Naive thymus-derived CD4-positive, alpha-beta T cell (primary cell): ENCODE measurements around the gene INMT. TPM values are rescaled to one million over a fixed set of nuclear protein-coding genes. Genes with fewer than 3 reads are reported as not detected.
A peak's percentile ranks its signal among the peaks of the same experiment; 100 is the strongest.

Source experiments
- ATAC-seq: fragments of 150-1000 bp; cut with Tn5 transposase; 2 replicates; pipeline ENCODE4 v1.10.0; 2021; ENCODE audit warnings: mild to moderate bottlenecking, moderate library complexity
- CTCF ChIA-PET: fragments of 350-600 bp; sonication (Branson Sonifier 250); formaldehyde crosslinking; loops from one replicate; lab custom pipeline; 2021; ENCODE audit warnings: antibody characterized with exemption; lab: Charles Lee
- POLR2A ChIA-PET: fragments of 350-600 bp; sonication (Branson Sonifier 250); formaldehyde crosslinking; loops from one replicate; lab custom pipeline; 2021; ENCODE audit warnings: antibody characterized with exemption, inconsistent platforms; lab: Charles Lee
- DNase-seq, 9 donors: peaks; one replicate each; pipeline versions ENCODE4 v3.0.0 to v3.0.0-alpha.2; 2020 to 2022; ENCODE audit warnings: mixed read lengths in 1 of 9
- H3K27ac ChIP-seq: one replicate; pipeline ENCODE4 v1.7.0; 2013; ENCODE audit warnings: mild to moderate bottlenecking, low read depth, low read length, moderate library complexity
- H3K27me3 ChIP-seq, 2 donors: one replicate each; pipeline ENCODE4 v1.7.0; 2013; ENCODE audit warnings: low read length in 2 of 2, mild to moderate bottlenecking in 2 of 2, moderate library complexity in 2 of 2; ENCODE audit not compliant: control insufficient read depth in 2 of 2, insufficient read depth in 2 of 2
- H3K36me3 ChIP-seq, 3 experiments: 1 replicate in 2 of 3; 2 replicates in 1 of 3; pipeline ENCODE4 v1.7.0; 2013; ENCODE audit warnings: low read length in 3 of 3, mild to moderate bottlenecking in 3 of 3, moderate library complexity in 1 of 3; ENCODE audit not compliant: insufficient read depth in 3 of 3, control insufficient read depth in 2 of 3
- H3K4me1 ChIP-seq, 2 donors: one replicate each; pipeline ENCODE4 v1.7.0; 2013; ENCODE audit warnings: low read length in 2 of 2, mild to moderate bottlenecking in 2 of 2, moderate library complexity in 1 of 2; ENCODE audit not compliant: control insufficient read depth in 2 of 2, insufficient read depth in 2 of 2
- H3K4me3 ChIP-seq: 2 replicates; pipeline ENCODE4 v1.7.0; 2013; ENCODE audit warnings: mild to moderate bottlenecking, low read length
- H3K9me3 ChIP-seq, 3 experiments: 1 replicate in 2 of 3; 2 replicates in 1 of 3; pipeline ENCODE4 v1.7.0; 2013; ENCODE audit warnings: low read length in 3 of 3; ENCODE audit not compliant: control insufficient read depth in 2 of 3
- H3K27ac Mint-ChIP-seq, 9 donors: one replicate each; pipeline ENCODE4 v1.8.0; 2020 to 2022; ENCODE audit warnings: mixed read lengths in 9 of 9, mild to moderate bottlenecking in 8 of 9, moderate library complexity in 5 of 9, inconsistent platforms in 2 of 9
- H3K27me3 Mint-ChIP-seq, 5 donors: one replicate each; pipeline ENCODE4 v1.8.0; 2021 to 2022; ENCODE audit warnings: mixed read lengths in 5 of 5, mild to moderate bottlenecking in 1 of 5
- H3K36me3 Mint-ChIP-seq, 5 donors: one replicate each; pipeline ENCODE4 v1.8.0; 2020 to 2022; ENCODE audit warnings: mixed read lengths in 5 of 5, mild to moderate bottlenecking in 3 of 5, inconsistent platforms in 1 of 5
- H3K4me1 Mint-ChIP-seq, 7 donors: one replicate each; pipeline ENCODE4 v1.8.0; 2020 to 2022; ENCODE audit warnings: mixed read lengths in 7 of 7, mild to moderate bottlenecking in 3 of 7, inconsistent platforms in 1 of 7
- H3K4me3 Mint-ChIP-seq, 10 donors: one replicate each; pipeline ENCODE4 v1.8.0; 2020 to 2022; ENCODE audit warnings: mild to moderate bottlenecking in 10 of 10, mixed read lengths in 10 of 10, moderate library complexity in 6 of 10, inconsistent platforms in 2 of 10
- H3K9me3 Mint-ChIP-seq, 11 donors: one replicate each; pipeline ENCODE4 v1.8.0; 2020 to 2022; ENCODE audit warnings: mixed read lengths in 11 of 11, mild to moderate bottlenecking in 4 of 11, inconsistent platforms in 1 of 11, moderate library complexity in 1 of 11
- intact Hi-C, 2 donors: fragments of 100-400 bp; cut with micrococcal nuclease; formaldehyde crosslinking; loops; one replicate each; pipeline ENCODE4 v1.15.1; 2023
- polyA plus RNA-seq, 2 donors: library from polyadenylated mRNA; unstranded; fragments of 300-500 nt; fragmentation: Illumina TruSeq; gene quantifications; one replicate each; pipeline ENCODE4 v1.2.3, GENCODE V29; 2021
- total RNA-seq, 6 experiments: library from RNA in 5 of 6; stranded (reverse) in 5 of 6; gene quantifications; 1 replicate in 5 of 6; 2 replicates in 1 of 6; pipeline ENCODE4 v1.2.3 and lab custom pipeline; 2021 to 2026

Gene INMT
- total and polyA plus RNA-seq, 7 experiments from 2014 or later, result 0.24 to 4.8 (median 0.55) TPM; not detected in 1

DNA sequence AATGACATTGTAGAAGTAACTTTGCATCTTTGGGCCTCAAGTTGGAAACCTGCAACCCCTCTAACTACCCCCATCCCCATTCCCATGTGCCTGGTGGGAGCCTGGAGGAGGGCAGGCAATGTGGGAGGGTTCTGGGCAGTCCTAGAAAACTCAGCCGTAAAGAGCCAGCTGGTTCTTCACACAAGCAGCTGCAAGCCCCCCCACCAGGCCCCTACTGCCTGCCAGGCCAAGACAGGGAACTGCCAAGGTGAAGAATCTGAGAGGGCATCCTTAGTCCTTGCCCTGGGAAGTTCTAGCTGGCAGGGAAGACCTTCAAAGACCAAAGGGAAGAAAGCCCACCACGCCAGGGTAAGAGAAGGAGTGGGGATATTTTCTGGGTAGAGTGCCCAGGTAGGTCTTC, 12.2 kb upstream of the INMT start:
- H3K27ac Mint-ChIP-seq, result peak overlapping the region in 6 of 9 donors; percentile 85 to 97 (median 94)
- no peaks in the 10 kb centered on the region for H3K27me3 ChIP-seq
- no peak overlapping the region for H3K4me3 ChIP-seq
- peaks cover 0 to 6% (median 0%) of the 10 kb centered on the region in 5 donors for H3K36me3 Mint-ChIP-seq
- H3K27ac ChIP-seq, result no peak overlapping the region
- CTCF ChIA-PET, result interaction anchor here (0.6 to 8.6 kb wide), 24 partner anchors 10 to 232 kb away, joined by 3 to 158 read pairs (median 4); partner anchors contain the start of gene CRHR2
- peaks cover 26 to 49% (median 44%) of the 10 kb centered on the region in 7 donors for H3K4me1 Mint-ChIP-seq
- peaks cover 27 to 41% of the 10 kb centered on the region in 2 donors for H3K4me1 ChIP-seq
- peaks cover 0 to 5% (median 0%) of the 10 kb centered on the region in 5 donors for H3K27me3 Mint-ChIP-seq
- H3K4me3 Mint-ChIP-seq, result no peak overlapping the region
- intact Hi-C loops, result loop anchor here (1.0 to 5.0 kb wide), 9 partner anchors 37 to 582 kb away; partner anchors contain the start of genes CRHR2 (in 1 of the 2) and GARS1 (in 1 of the 2)
- POLR2A ChIA-PET, result interaction anchor here (0.7 to 4.7 kb wide), 8 partner anchors 12 to 146 kb away, joined by 3 to 126 read pairs (median 6); partner anchors contain the start of gene GARS1
- no peak for ATAC-seq
- H3K36me3 ChIP-seq, result no peaks in the 10 kb centered on the region
- DNase-seq, result no peak
- H3K9me3 Mint-ChIP-seq, result peaks cover 0 to 3% (median 0%) of the 10 kb centered on the region in 11 donors
- no peaks in the 10 kb centered on the region for H3K9me3 ChIP-seq

DNA sequence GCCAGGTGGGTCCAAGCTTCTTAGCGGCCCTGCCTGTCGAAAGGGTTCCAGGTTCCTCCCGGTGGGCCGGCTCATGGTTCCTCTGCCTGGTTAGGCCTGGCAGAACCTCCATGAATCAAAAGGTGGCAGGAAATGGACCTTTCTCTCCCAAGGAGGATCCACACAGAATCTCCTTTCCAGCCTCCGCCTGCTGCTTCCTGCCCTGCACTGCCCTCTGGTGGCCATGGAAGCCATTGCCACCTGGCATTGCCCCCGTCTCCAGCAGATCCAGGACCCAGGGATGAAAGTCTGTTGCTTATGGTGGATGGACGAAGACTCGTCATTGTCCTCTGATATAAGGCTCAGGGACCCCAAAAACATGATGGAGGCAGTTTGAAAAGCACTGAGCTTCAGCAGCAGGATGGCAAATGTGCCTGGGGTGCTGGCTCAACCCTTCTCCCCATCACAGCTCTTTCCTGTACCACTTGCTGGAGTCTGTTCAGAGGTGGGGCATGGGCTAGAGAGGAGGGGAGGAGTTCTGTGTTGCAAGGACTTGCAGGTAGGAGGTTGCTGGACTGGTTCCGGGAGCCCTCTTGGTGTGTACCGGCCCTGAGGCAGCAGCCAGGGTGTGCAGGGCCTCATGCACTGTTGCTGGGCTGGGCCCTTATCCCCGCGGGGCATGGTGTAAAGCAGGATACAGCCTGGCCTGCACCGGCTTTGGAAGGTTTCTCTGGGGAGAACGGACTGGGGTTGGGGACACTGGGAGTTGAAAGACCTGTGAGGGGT, 11.3 kb upstream of the INMT start:
- Histone ChIP-seq H3K9me3 (no peaks in the 10 kb centered on the region), H3K4me1 (peaks cover 27 to 41% of the 10 kb centered on the region in 2 donors), H3K4me3 (no peak overlapping the region), H3K36me3 (no peaks in the 10 kb centered on the region), H3K27ac (no peak overlapping the region), H3K27me3 (no peaks in the 10 kb centered on the region)
- H3K27ac Mint-ChIP-seq, result peak overlapping the region in 7 of 9 donors; percentile 47 to 95 (median 73)
- peak overlapping the region in 3 of 10 donors; percentile 18 to 42 (median 35) for H3K4me3 Mint-ChIP-seq
- ChIA-PET POLR2A (interaction anchor here (1.0 to 4.7 kb wide), 7 partner anchors 13 to 147 kb away, joined by 3 to 126 read pairs (median 5); partner anchors contain the start of gene GARS1), CTCF (interaction anchor here (0.6 to 8.6 kb wide), 25 partner anchors 10 to 233 kb away, joined by 3 to 158 read pairs (median 4); partner anchors contain the start of gene CRHR2)
- peaks cover 0 to 3% (median 0%) of the 10 kb centered on the region in 5 donors for H3K36me3 Mint-ChIP-seq
- H3K4me1 Mint-ChIP-seq, result peaks cover 22 to 44% (median 39%) of the 10 kb centered on the region in 7 donors
- H3K27me3 Mint-ChIP-seq, result peaks cover 0 to 5% (median 0%) of the 10 kb centered on the region in 5 donors
- intact Hi-C loops, result loop anchor here (1.0 to 5.0 kb wide), 8 partner anchors 38 to 230 kb away; partner anchors contain the start of genes CRHR2 (in 1 of the 2) and GARS1 (in 1 of the 2)
- DNase-seq (peak; percentile 55 to 85 (median 72)), ATAC-seq (peak; percentile 74)
- peaks cover 0 to 3% (median 0%) of the 10 kb centered on the region in 11 donors for H3K9me3 Mint-ChIP-seq

DNA sequence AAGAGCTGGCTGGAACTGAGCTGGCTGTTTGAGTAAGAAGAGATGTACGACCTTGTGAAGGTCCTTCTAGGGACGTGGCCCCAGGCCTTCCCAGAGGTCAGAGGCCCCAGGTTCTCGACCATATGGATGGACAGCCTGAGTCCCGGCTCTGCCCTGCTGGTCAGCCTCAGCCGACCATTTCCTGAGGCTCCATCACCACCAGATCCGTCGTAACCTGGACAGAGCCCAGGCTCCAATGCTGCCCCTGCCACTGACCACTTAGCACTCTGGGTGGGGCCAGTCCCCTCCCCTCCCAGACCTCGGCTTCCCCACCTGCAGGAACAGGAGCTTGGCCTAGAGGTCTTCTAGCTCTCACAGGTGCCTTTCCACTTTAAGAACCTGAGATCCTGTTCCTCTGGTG, 10.6 kb upstream of the INMT start:
- Mint-ChIP-seq H3K4me1 (peaks cover 22 to 44% (median 39%) of the 10 kb centered on the region in 7 donors), H3K27ac (peak overlapping the region in 2 of 9 donors; percentile 12 to 95)
- CTCF ChIA-PET, result interaction anchor here (0.5 to 8.6 kb wide), 11 partner anchors 9 to 458 kb away, joined by 3 to 158 read pairs (median 6); partner anchors contain the start of gene CRHR2

DNA sequence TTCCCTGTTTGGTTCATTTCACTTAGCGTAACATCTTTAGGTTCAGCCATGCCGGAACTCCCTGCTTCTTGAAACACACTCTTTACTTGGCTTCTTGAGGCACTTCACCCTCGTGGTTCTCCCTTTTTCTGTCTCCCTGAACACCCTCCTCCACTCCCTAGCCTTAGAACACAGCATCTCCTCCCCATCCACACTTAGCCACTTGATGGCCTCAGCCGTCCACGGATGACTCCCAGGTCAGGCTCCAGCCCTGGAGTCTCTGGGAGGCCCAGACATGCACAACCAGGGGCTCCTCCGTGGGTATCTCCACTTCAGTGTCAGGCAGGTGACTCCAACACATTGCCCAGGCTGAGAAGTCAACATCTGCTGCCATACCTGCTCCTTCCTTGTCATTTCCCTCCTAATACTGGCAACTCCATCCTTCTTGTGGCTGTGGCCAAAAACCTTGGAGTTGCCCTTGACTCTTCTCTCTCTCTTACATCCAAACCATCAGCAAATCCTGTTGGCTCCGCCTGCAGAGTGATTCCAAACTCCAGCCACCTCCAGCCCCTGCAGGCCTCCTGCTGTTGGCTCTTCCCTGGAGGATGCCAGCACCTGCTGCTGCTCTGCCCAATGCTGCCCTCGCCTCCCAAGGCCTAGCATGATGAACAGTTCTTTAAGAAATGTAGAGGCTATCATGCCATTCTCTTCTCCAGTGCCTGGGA, 8.4 kb upstream of the INMT start:
- Mint-ChIP-seq H3K9me3 (peaks cover 0 to 2% (median 0%) of the 10 kb centered on the region in 11 donors), H3K27me3 (peaks cover 0 to 5% (median 0%) of the 10 kb centered on the region in 5 donors), H3K4me1 (peaks cover 5 to 29% (median 22%) of the 10 kb centered on the region in 7 donors), H3K4me3 (peak overlapping the region in 1 of 10 donors; percentile 22), H3K27ac (peak overlapping the region in 1 of 9 donors; percentile 10), H3K36me3 (no peaks in the 10 kb centered on the region)
- Histone ChIP-seq H3K27ac (no peak overlapping the region), H3K36me3 (no peaks in the 10 kb centered on the region), H3K9me3 (no peaks in the 10 kb centered on the region), H3K4me3 (no peak overlapping the region), H3K27me3 (no peaks in the 10 kb centered on the region), H3K4me1 (peaks cover 11 to 22% of the 10 kb centered on the region in 2 donors)
- ATAC-seq (no peak), DNase-seq (no peak)
- ChIA-PET CTCF (interaction anchor here (8.6 kb wide), 1 partner anchor 16 kb away, joined by 158 read pairs; no protein-coding TSS in a partner anchor), POLR2A (no interaction called here)
- intact Hi-C loops, result loop anchor here in 1 of 2 donors (5.0 kb wide), 1 partner anchor 116 kb away; no protein-coding TSS in a partner anchor

More for the DNA sequence above, 10.6 kb upstream of the INMT start:
- Histone ChIP-seq H3K4me3 (no peak overlapping the region), H3K27me3 (no peaks in the 10 kb centered on the region), H3K36me3 (no peaks in the 10 kb centered on the region), H3K9me3 (no peaks in the 10 kb centered on the region), H3K4me1 (peaks cover 27 to 41% of the 10 kb centered on the region in 2 donors), H3K27ac (no peak overlapping the region)
- Mint-ChIP-seq H3K36me3 (peaks cover 0 to 3% (median 0%) of the 10 kb centered on the region in 5 donors), H3K4me3 (no peak overlapping the region), H3K27me3 (peaks cover 0 to 5% (median 0%) of the 10 kb centered on the region in 5 donors), H3K9me3 (peaks cover 0 to 3% (median 0%) of the 10 kb centered on the region in 11 donors)
- DNase-seq (no peak), ATAC-seq (no peak)
- POLR2A ChIA-PET, result interaction anchor here (1.0 to 4.7 kb wide), 3 partner anchors 14 to 144 kb away, joined by 3 to 126 read pairs (median 4); no protein-coding TSS in a partner anchor
- intact Hi-C loops, result loop anchor here (2.0 to 5.0 kb wide), 2 partner anchors 114 to 118 kb away; no protein-coding TSS in a partner anchor

DNA sequence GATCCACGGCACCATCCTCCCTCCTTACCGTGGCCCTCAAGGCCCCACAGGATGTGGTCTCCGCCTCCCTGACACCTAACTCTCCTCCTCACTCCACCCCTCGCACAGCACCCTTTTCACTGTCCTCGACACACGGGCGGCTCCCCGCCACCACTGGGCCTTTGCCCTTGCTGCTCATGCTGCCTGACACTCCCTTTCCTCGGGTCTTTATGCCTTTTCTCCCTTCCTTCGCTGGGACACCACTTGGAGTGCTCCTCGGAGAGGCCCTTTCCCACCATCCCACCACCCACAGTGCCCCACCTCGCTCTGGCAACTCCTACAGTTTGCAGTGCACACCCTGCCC, 7.9 kb upstream of the INMT start:
- H3K4me3 ChIP-seq, result no peak overlapping the region
- intact Hi-C loops, result loop anchor here in 1 of 2 donors (5.0 kb wide), 1 partner anchor 117 kb away; no protein-coding TSS in a partner anchor
- no peak for ATAC-seq
- ChIA-PET POLR2A (no interaction called here), CTCF (no interaction called here)
- Mint-ChIP-seq H3K27me3 (peaks cover 0 to 7% (median 0%) of the 10 kb centered on the region in 5 donors), H3K36me3 (no peaks in the 10 kb centered on the region), H3K9me3 (peaks cover 0 to 2% (median 0%) of the 10 kb centered on the region in 11 donors), H3K27ac (peak overlapping the region in 1 of 9 donors; percentile 10), H3K4me1 (peaks cover under 1 to 24% (median 17%) of the 10 kb centered on the region in 7 donors), H3K4me3 (no peak overlapping the region)
- H3K9me3 ChIP-seq, result no peaks in the 10 kb centered on the region
- no peaks in the 10 kb centered on the region for H3K36me3 ChIP-seq
- peaks cover 5 to 17% of the 10 kb centered on the region in 2 donors for H3K4me1 ChIP-seq
- DNase-seq, result no peak
- H3K27me3 ChIP-seq, result no peaks in the 10 kb centered on the region
- H3K27ac ChIP-seq, result no peak overlapping the region
